Measurements from ENCODE around the gene EFTUD2. TPM values are rescaled to one million over a fixed set of nuclear protein-coding genes. Genes with fewer than 3 reads are reported as not detected.
A peak's percentile ranks its signal among the peaks of the same experiment; 100 is the strongest.

The EFTUD2 gene
- total and polyA plus RNA-seq, 2 of the 13 experiments (the other 11 are each of a cell fraction or from before 2014, with no cell fraction given) = 111 to 137 TPM

- TF ChIP-seq PATZ1 (CRISPR knock-in tag; IDR thresholded peaks at IDR 0.05) = peak; percentile 49; the same call in 1 of the 2 replicates
- TF ChIP-seq ETV5 (CRISPR knock-in tag; IDR thresholded peaks at IDR 0.05; ENCODE audit: borderline replicate concordance) = peak; percentile 30; the same call in 1 of the 2 replicates
- no peak for TF ChIP-seq FOXA1 (IDR thresholded peaks at IDR 0.05)
- 0 out of 2 replicates have a peak, but pooled peaks have one; percentile 10 for TF ChIP-seq FOXA1 (CRISPR knock-in tag; IDR thresholded peaks at IDR 0.05)
- TF ChIP-seq XRCC5 (optimal IDR thresholded peaks at IDR 0.05; ENCODE audit: low read length) = peak; percentile 75
- TF ChIP-seq ZBTB33 (CRISPR knock-in tag; IDR thresholded peaks at IDR 0.05) = peak; percentile 44; the same call in 1 of the 2 replicates
- TF ChIP-seq ZNF788 (CRISPR knock-in tag; IDR thresholded peaks at IDR 0.05; ENCODE audit: borderline replicate concordance) = 0 out of 2 replicates have a peak, but pooled peaks have one; percentile 16
- no peak for TF ChIP-seq GLMP (CRISPR knock-in tag; IDR thresholded peaks at IDR 0.05; ENCODE audit: borderline replicate concordance)
- TF ChIP-seq ZNF629 (CRISPR knock-in tag; conservative IDR thresholded peaks at IDR 0.05) = peak; percentile 92
- peak; percentile 52; the same call in 1 of the 2 replicates for TF ChIP-seq ELF3 (CRISPR knock-in tag; IDR thresholded peaks at IDR 0.05)
- no peak for TF ChIP-seq CREB1 (IDR thresholded peaks at IDR 0.05)
- TF ChIP-seq CREB1 (CRISPR knock-in tag; IDR thresholded peaks at IDR 0.05) = no peak
- TF ChIP-seq ZNF143 (CRISPR knock-in tag; IDR thresholded peaks at IDR 0.05) = no peak
- TF ChIP-seq CTCF (CRISPR knock-in tag; IDR thresholded peaks at IDR 0.05) = peak; percentile 99
- TF ChIP-seq ZNF205 (CRISPR knock-in tag; IDR thresholded peaks at IDR 0.05) = peak; percentile 40; the same call in 1 of the 2 replicates
- TF ChIP-seq ZNF768 (CRISPR knock-in tag; IDR thresholded peaks at IDR 0.05) = peak; percentile 72; the same call in 1 of the 2 replicates
- peak; percentile 33; the same call in 1 of the 2 replicates for TF ChIP-seq ZNF574 (CRISPR knock-in tag; IDR thresholded peaks at IDR 0.05)
- no peak for TF ChIP-seq CBX1 (IDR thresholded peaks at IDR 0.05; ENCODE audit: low read depth)
- TF ChIP-seq ZNF670 (CRISPR knock-in tag; IDR thresholded peaks at IDR 0.05; ENCODE audit: borderline replicate concordance) = no peak
- TF ChIP-seq IRF2 (CRISPR knock-in tag; IDR thresholded peaks at IDR 0.05) = peak; percentile 62; the same call in 1 of the 2 replicates
- no peak for TF ChIP-seq CEBPB (IDR thresholded peaks at IDR 0.05; ENCODE audit: borderline replicate concordance, low read depth, low read length)
Measured at GRCh38 chr17:44919885-44920564, 20.8 kb upstream of the EFTUD2 start (continued).
